Smooth muscle cell (in vitro differentiated cells): ENCODE data around the gene UBAC1. TPM values are rescaled to one million over a fixed set of nuclear protein-coding genes. Genes with fewer than 3 reads are reported as not detected.

Experiments used
- DNase-seq: peaks from one replicate; lab custom pipeline; 2025; ENCODE audit not compliant: unreplicated experiment; lab: John Stamatoyannopoulos, UW
- H2AFZ ChIP-seq: fragments of 200-600 bp; sonication (generic); 2 replicates; pipeline ENCODE4 v1.6.0; 2016; ENCODE audit warnings: antibody characterized with exemption, low read depth, mild to moderate bottlenecking
- H3F3A ChIP-seq: fragments of 200-600 bp; sonication (generic); 2 replicates; pipeline ENCODE4 v1.6.0; 2017; ENCODE audit warnings: antibody characterized with exemption, low read depth
- H3K27ac ChIP-seq: fragments of 200-600 bp; sonication (generic); 2 replicates; pipeline ENCODE4 v1.5.1; 2016; ENCODE audit warnings: low read depth, mild to moderate bottlenecking
- H3K27me3 ChIP-seq: fragments of 200-600 bp; sonication (generic); 2 replicates; pipeline ENCODE4 v1.6.1; 2016; ENCODE audit warnings: low read depth, mild to moderate bottlenecking
- H3K36me3 ChIP-seq: fragments of 200-600 bp; sonication (generic); 2 replicates; pipeline ENCODE4 v1.5.1; 2016; ENCODE audit warnings: low read depth
- H3K4me1 ChIP-seq: fragments of 200-600 bp; sonication (generic); 2 replicates; pipeline ENCODE4 v1.5.1; 2016; ENCODE audit warnings: low read depth
- H3K4me2 ChIP-seq: fragments of 200-600 bp; sonication (generic); 2 replicates; pipeline ENCODE4 v1.6.0; 2016; ENCODE audit warnings: mild to moderate bottlenecking
- H3K4me3 ChIP-seq: fragments of 200-600 bp; sonication (generic); 2 replicates; pipeline ENCODE4 v1.5.1; 2016; ENCODE audit warnings: mild to moderate bottlenecking
- H3K79me2 ChIP-seq: fragments of 200-600 bp; sonication (generic); 2 replicates; pipeline ENCODE4 v1.6.0; 2016; ENCODE audit warnings: low read depth, mild to moderate bottlenecking
- H3K9ac ChIP-seq: fragments of 200-600 bp; sonication (generic); 2 replicates; pipeline ENCODE4 v1.6.0; 2016; ENCODE audit warnings: low read depth
- H3K9me3 ChIP-seq: fragments of 200-600 bp; sonication (generic); replicated peaks from 2 replicates; pipeline ENCODE4 v1.5.1; 2016; ENCODE audit warnings: low read depth
- H4K20me1 ChIP-seq: fragments of 200-600 bp; sonication (generic); 2 replicates; pipeline ENCODE4 v1.6.0; 2016; ENCODE audit warnings: low read depth
- CTCF ChIP-seq: fragments of 200-600 bp; sonication (generic); IDR thresholded peaks from 2 replicates; pipeline ENCODE4 v1.5.1; 2017; ENCODE audit warnings: borderline replicate concordance, mild to moderate bottlenecking, antibody characterized with exemption; ENCODE audit not compliant: insufficient read depth, poor library complexity, severe bottlenecking
- WGBS: methylation state at CpG from one replicate; pipeline ENCODE4 v1.1.7; 2016; ENCODE audit warnings: low lambda C conversion rate; 5-methylcytosine and 5-hydroxymethylcytosine counted together
- polyA plus RNA-seq: library from polyadenylated mRNA; unstranded; fragments of >200 nt; fragmentation: Nextera tagmentation; extraction: Ambion mirVana; gene quantifications from 2 replicates; pipeline ENCODE4 v1.2.1, GENCODE V29; 2016
- total RNA-seq: library from RNA; depleted of rRNA; stranded (reverse); fragments of >200 nt; gene quantifications from 2 replicates; pipeline ENCODE4 v1.2.3, GENCODE V29; 2014

UBAC1 gene
- total and polyA plus RNA-seq, 2 experiments from 2014 or later, result 35.3 to 43.5 TPM

- WGBS, result 74% methylated on average over 12 of the region's 12 CpGs
- no peak for TF ChIP-seq CTCF
- H3K4me2 ChIP-seq, result no peak overlapping the region
- H3F3A ChIP-seq, result no peaks in the 10 kb centered on the region
- H3K36me3 ChIP-seq, result no peaks in the 10 kb centered on the region
- peaks cover 6% of the 10 kb centered on the region for H4K20me1 ChIP-seq
- no peak overlapping the region for H2AFZ ChIP-seq
- H3K27ac ChIP-seq, result peak overlapping the region; percentile 80
- H3K27me3 ChIP-seq, result no peaks in the 10 kb centered on the region
- H3K9ac ChIP-seq, result no peak overlapping the region
- H3K4me3 ChIP-seq, result no peak overlapping the region
- H3K4me1 ChIP-seq, result peaks cover 9% of the 10 kb centered on the region
- no peak for DNase-seq
- H3K79me2 ChIP-seq, result peaks cover 4% of the 10 kb centered on the region
- no peaks in the 10 kb centered on the region for H3K9me3 ChIP-seq
These were observed 11.0 kb downstream of the UBAC1 start for GRCh38 chr9:135950135-135950682.

GRCh38 chr9:135949501-135950134 lies 11.6 kb downstream of the UBAC1 start:
- Histone ChIP-seq H3K4me1 (peaks cover 9% of the 10 kb centered on the region), H3K4me3 (no peak overlapping the region), H3K9me3 (no peaks in the 10 kb centered on the region), H3K27ac (peak overlapping the region; percentile 80), H3F3A (no peaks in the 10 kb centered on the region), H3K4me2 (peak overlapping the region; percentile 6), H3K36me3 (no peaks in the 10 kb centered on the region), H4K20me1 (peaks cover under 1% of the 10 kb centered on the region), H3K27me3 (no peaks in the 10 kb centered on the region), H3K79me2 (no peaks in the 10 kb centered on the region), H3K9ac (no peak overlapping the region), H2AFZ (no peak overlapping the region)
- 83% methylated on average over 26 of the region's 26 CpGs for WGBS
- no peak for DNase-seq
- no peak for TF ChIP-seq CTCF

- Histone ChIP-seq H3F3A (no peaks in the 10 kb centered on the region), H4K20me1 (peaks cover 3% of the 10 kb centered on the region), H3K4me2 (peak overlapping the region; percentile 6), H3K9ac (no peak overlapping the region), H3K9me3 (no peaks in the 10 kb centered on the region), H3K36me3 (no peaks in the 10 kb centered on the region), H3K4me1 (peaks cover 9% of the 10 kb centered on the region), H3K27ac (peak overlapping the region; percentile 80), H3K4me3 (no peak overlapping the region), H3K27me3 (no peaks in the 10 kb centered on the region), H2AFZ (no peak overlapping the region), H3K79me2 (no peaks in the 10 kb centered on the region)
- 33% methylated on average over 4 of the region's 4 CpGs for WGBS
- TF ChIP-seq CTCF, result no peak
- DNase-seq, result no peak
These were observed 12.2 kb downstream of the UBAC1 start for GRCh38 chr9:135948968-135949367.

- no peaks in the 10 kb centered on the region for H3K9me3 ChIP-seq
- no peak for DNase-seq
- peak overlapping the region; percentile 80 for H3K27ac ChIP-seq
- H3K36me3 ChIP-seq, result no peaks in the 10 kb centered on the region
- no peaks in the 10 kb centered on the region for H3K79me2 ChIP-seq
- H3K4me3 ChIP-seq, result no peak overlapping the region
- no peak overlapping the region for H2AFZ ChIP-seq
- peaks cover 9% of the 10 kb centered on the region for H4K20me1 ChIP-seq
- TF ChIP-seq CTCF, result no peak
- H3K4me2 ChIP-seq, result no peak overlapping the region
- H3K4me1 ChIP-seq, result peaks cover 9% of the 10 kb centered on the region
- no peaks in the 10 kb centered on the region for H3K27me3 ChIP-seq
- 96% methylated on average over 11 of the region's 11 CpGs for WGBS
- H3F3A ChIP-seq, result no peaks in the 10 kb centered on the region
- no peak overlapping the region for H3K9ac ChIP-seq
These were observed 12.7 kb downstream of the UBAC1 start for GRCh38 chr9:135948446-135948845.
